Measurements from ENCODE around the gene GRAMD2A.
A peak's percentile ranks its signal among the peaks of the same experiment; 100 is the strongest.

Gene GRAMD2A

DNA sequence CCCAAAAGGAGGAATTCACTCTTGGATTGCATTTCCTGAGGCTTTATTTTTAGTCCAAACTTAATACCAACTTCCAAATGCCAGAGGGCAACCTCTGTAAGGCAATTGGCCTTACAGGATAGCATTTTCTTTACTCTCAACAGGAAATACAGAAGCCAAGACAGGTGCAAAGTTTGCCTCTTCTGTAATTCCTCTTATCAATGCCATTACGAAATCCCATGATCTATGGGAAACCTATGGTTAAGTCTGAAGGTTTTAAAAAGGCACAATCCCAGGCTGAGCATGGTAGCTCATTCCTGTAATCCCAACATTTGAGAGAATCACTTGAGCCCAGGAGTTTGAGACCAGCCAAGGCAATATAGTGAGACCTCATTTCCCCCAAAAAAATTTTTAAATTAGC lies 18.5 kb upstream of the GRAMD2A start:
- DNase-seq = no peak

- no peak for DNase-seq
Observed at GRCh38 chr15:72207558-72208085, 10.0 kb upstream of the GRAMD2A start.

DNA sequence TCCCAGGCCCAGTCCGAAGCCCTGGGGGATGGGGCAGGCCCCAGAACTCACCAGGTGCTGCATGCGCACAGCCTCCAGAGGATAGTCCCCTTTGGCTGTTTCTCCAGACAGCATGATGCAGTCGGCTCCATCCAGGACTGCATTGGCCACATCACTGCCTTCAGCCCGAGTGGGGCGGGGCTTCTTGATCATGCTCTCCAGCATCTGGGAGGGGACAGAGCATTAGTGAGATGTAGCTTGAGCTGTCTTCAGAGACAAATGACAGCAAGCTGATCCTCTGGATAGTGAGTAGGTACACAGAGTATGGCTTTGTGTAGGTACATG lies 9.1 kb upstream of the GRAMD2A start:
- no peak for DNase-seq

- DNase-seq = no peak
Observed at GRCh38 chr15:72205896-72206676, 8.5 kb upstream of the GRAMD2A start.

GRCh38 chr15:72205273-72205672 lies 7.7 kb upstream of the GRAMD2A start:
- no peak for DNase-seq

DNA sequence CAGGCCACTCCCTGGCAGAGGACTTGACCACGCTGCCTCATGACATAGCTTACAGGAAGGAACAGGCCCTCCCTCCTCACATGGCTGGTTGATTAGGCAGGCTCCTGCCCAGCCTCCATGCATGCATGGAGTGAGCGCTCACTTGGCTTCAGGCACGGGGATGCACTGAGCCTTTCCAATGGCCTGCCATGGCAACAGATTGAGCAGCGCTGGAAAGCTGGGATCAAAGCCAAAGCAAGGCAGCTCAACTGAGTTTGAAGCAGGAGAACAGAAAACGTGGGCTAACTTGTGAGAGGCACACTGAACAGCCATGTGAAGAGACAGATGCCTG lies 5.9 kb upstream of the GRAMD2A start:
- peak; percentile 73 for DNase-seq

DNA sequence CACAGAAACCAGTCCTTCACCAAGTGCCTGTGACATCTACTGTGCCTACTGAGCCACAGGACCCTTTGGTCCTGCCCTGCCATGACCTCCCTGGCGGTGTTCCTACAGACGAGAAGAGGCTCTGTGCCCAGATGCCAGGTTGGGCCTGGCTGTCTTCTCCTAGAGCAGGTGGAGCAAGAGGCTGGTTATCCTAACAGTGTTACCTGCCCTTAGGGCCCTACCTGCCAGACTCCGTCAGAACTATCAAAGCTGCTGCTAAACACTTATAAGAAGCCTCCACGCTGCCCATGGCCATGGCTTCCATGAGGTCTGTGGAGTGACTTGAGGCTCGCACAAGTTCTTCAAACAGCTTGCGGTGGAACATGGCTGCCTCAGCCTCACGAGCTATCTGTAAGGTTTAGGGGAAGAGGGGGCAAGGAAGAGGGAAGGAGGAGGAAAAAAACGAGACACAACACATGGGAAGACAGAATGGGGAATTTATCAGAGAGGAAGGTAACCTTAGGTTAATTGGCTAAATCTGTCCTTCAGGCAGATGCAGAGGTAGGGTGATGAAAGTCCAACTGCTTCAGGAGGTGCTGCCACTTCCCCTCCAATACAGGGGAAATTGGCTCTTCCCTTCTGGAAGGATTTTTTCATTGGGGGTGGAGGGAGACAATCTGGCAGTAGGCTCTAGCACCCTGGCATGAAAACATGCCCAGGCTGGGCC lies 5.4 kb upstream of the GRAMD2A start:
- no peak for DNase-seq

- DNase-seq = no peak
Observed at GRCh38 chr15:72202302-72202701, 4.7 kb upstream of the GRAMD2A start.

- no peak for DNase-seq
Observed at GRCh38 chr15:72201391-72201921, 3.9 kb upstream of the GRAMD2A start.

- DNase-seq = no peak
Observed at GRCh38 chr15:72200395-72201237, 3.0 kb upstream of the GRAMD2A start.

GRCh38 chr15:72199721-72200212 lies 2.2 kb upstream of the GRAMD2A start:
- DNase-seq = no peak

DNA sequence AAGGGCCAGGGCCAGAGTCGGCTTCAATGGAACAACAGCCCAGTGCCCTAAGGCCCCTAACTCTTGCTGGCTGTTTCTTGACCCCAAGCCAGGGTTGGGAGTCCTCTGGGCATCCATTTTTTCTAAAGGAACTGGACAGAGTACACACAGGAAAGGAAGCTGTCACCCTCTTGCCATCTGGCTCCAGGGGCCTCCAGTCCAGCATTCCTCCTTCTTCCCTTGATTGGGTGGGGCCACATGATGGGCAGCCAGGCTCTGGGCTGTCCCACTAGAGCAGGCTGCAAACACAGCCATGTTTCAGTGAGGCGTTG lies 1.6 kb upstream of the GRAMD2A start:
- DNase-seq = no peak

- no peak for DNase-seq
Observed at GRCh38 chr15:72198356-72199204, 993 bp upstream of the GRAMD2A start.

GRCh38 chr15:72197041-72197459 lies 537 bp downstream of the GRAMD2A start:
- DNase-seq = no peak

DNA sequence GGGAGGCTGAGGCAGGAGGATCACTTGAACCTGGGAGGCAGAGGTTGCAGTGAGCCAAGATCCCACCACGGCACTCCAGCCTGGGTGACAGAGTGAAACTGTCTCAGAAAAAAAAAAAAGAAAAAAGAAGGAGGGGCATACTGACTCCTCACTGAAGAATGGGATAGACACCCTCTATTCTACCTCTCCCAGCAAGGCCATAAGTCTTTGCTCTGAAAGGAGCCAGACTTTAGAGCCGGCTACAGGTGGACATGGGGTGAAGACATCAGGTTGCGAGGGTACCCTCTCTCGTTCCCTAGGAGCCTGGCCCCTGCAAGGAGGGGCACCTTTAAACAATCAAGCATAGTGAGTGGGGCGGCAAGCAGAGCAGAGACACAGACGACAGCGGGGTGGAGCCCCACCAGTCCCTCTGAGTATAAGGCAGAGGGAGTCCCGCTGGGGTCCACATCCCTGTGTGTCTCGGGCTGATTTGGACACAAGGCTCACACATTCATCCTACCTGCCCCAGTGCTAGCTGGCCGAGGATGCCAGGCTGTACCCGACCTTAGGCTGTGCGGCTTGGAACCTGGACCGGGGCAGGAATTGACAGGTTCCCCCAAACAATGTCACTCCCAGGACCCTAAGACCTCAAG lies 1.1 kb downstream of the GRAMD2A start:
- no peak for DNase-seq

DNA sequence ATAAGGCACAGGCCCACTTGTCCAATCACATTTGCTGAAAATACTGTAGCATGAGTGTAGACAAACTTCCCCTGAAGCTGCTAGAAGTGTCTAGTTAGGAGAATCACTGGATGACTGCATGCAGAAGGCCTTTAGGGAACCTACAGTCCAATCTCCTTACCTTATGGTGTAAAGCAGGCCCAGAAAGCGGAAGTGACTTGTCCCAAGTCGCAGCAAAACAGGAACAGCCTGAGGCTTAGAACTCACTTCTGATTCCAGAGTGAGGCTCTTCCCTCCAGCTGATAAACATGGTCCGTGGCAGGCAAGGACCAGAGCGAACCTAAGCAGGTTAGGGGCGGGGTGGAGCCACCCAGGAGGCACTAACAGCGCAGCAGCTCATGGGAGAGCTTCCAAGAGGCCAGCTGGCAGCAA lies 2.5 kb downstream of the GRAMD2A start:
- no peak for DNase-seq

- DNase-seq = no peak
Observed at GRCh38 chr15:72193836-72194396, 3.7 kb downstream of the GRAMD2A start.

- DNase-seq = no peak
Observed at GRCh38 chr15:72192416-72192815, 5.2 kb downstream of the GRAMD2A start.

GRCh38 chr15:72189250-72189902 lies 8.2 kb downstream of the GRAMD2A start:
- no peak for DNase-seq

- DNase-seq = no peak
Observed at GRCh38 chr15:72184165-72184811, 13.3 kb downstream of the GRAMD2A start.

All from NCI-H1092 (cell line).